IPS-18a (cell line): ENCODE data around the gene ZNF576.
A peak's percentile ranks its signal among the peaks of the same experiment; 100 is the strongest.
"Not testable (repeated sequence)": the region's sequence is repeated elsewhere in the genome, so short reads cannot be mapped to it uniquely, and the experiment has no call there.

Source experiments
- H3K27ac ChIP-seq: one replicate; pipeline ENCODE4 v1.5.1; 2013; ENCODE audit warnings: low read length
- H3K27me3 ChIP-seq: one replicate; pipeline ENCODE4 v1.6.1; 2013; ENCODE audit warnings: mild to moderate bottlenecking, low read length; ENCODE audit not compliant: control insufficient read depth, insufficient read depth
- H3K36me3 ChIP-seq: one replicate; pipeline ENCODE4 v1.6.1; 2013; ENCODE audit warnings: low read depth, low read length; ENCODE audit not compliant: control insufficient read depth
- H3K4me1 ChIP-seq: one replicate; pipeline ENCODE4 v1.6.1; 2013; ENCODE audit warnings: low read depth, low read length; ENCODE audit not compliant: control insufficient read depth
- H3K4me3 ChIP-seq: one replicate; pipeline ENCODE4 v1.5.1; 2013; ENCODE audit warnings: low read length
- H3K9ac ChIP-seq: one replicate; pipeline ENCODE4 v1.6.1; 2013; ENCODE audit warnings: mild to moderate bottlenecking, low read length, moderate library complexity
- H3K9me3 ChIP-seq: one replicate; pipeline ENCODE4 v1.6.1; 2013; ENCODE audit warnings: low read depth, low read length; ENCODE audit not compliant: control insufficient read depth

The ZNF576 gene

DNA sequence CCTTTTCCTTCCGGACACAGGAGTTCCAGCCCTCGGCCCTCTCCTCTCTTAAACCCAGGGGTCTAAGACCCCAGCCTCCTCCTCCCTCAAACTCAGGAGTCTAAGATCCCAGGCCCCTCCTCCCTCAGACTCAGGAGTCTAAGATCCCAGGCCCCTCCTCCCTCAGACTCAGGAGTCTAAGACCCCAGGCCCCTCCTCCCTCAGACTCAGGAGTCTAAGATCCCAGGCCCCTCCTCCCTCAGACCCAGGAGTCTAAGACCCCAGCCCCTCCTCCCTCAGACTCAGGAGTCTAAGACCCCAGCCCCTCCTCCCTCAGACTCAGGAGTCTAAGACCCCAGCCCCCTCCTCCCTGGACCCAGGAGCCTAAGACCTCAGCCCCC is 39.2 kb downstream of the ZNF576 start:
- not testable (repeated sequence) for H3K27ac ChIP-seq, H3K9ac ChIP-seq, H3K9me3 ChIP-seq, H3K36me3 ChIP-seq
- Histone ChIP-seq H3K27me3 (peaks cover 33% of the 10 kb centered on the region), H3K4me3 (peak overlapping the region; percentile 41), H3K4me1 (peaks cover 11% of the 10 kb centered on the region)

DNA sequence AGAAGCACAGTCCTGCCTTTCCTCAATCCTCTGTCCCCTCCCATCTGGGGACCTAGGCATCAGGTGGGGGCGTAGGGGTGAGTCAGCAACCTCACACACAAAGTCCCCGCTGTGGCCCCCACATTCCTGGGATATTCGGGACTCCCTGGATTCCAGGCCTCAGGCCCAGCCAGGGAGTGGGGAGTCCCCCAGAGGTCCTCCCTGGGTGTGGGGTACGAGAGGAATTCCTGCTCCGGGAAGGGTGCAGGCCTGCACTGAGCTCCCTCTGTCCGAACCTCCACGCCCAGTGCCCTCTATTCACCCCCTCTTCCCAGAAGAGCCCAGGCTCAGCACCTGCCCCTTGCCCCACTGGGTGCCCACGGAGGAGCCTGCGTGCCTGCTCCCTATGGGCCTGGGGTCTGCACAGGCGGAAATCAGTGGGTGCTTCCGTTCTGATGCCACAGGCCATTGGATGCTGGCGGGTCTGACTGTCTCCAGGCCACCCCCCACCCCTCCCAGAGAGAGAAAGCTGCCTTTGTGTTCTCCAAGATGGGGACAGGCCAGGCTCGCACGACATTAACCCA is 39.8 kb downstream of the ZNF576 start:
- no peak overlapping the region for H3K27ac ChIP-seq
- no peak overlapping the region for H3K9ac ChIP-seq
- H3K4me1 ChIP-seq, result peaks cover 11% of the 10 kb centered on the region
- H3K27me3 ChIP-seq, result peaks cover 39% of the 10 kb centered on the region
- H3K4me3 ChIP-seq, result no peak overlapping the region
- H3K36me3 ChIP-seq, result no peaks in the 10 kb centered on the region
- H3K9me3 ChIP-seq, result no peaks in the 10 kb centered on the region

DNA sequence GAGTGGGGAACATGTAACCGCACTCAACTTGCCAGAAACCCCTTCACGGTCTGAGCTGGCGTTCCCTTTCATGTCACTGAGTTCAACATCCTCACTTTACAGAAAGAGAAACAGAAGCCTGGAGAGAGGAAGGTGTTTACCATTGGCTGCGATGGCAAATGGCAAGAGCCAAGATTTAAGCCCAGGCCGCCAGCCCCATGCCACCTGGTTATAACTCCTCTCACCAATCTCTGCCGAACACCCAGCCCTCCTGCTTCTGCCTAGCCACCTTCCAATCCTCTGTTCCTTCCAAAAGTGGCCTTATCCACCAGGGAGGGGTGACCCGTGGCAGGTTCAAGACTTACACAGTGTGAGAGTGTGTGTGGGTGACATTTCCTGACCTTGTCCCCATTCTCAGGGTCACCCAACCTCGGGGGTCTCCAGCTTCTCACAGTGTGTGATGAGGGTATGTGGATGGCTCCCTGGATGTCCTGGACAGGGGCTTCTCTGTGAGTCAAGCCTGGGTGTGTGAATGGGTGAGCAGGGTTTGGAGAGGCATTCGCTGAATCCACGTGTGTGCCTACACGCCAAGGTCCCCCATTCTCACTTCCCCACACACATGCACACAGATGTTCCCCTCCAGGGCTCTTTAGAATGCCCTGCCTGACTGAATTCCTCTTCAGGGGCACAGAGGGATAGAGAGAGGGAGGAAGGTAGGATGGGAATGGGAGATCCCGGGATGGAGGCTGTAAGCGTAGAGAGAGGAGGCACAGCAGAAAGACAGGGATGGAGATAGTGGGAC is 42.0 kb downstream of the ZNF576 start:
- H3K9me3 ChIP-seq, result no peaks in the 10 kb centered on the region
- peak overlapping the region; percentile 49 for H3K9ac ChIP-seq
- H3K4me1 ChIP-seq, result peaks cover 11% of the 10 kb centered on the region
- no peak overlapping the region for H3K27ac ChIP-seq
- peaks cover 46% of the 10 kb centered on the region for H3K27me3 ChIP-seq
- peak overlapping the region; percentile 72 for H3K4me3 ChIP-seq
- H3K36me3 ChIP-seq, result no peaks in the 10 kb centered on the region

DNA sequence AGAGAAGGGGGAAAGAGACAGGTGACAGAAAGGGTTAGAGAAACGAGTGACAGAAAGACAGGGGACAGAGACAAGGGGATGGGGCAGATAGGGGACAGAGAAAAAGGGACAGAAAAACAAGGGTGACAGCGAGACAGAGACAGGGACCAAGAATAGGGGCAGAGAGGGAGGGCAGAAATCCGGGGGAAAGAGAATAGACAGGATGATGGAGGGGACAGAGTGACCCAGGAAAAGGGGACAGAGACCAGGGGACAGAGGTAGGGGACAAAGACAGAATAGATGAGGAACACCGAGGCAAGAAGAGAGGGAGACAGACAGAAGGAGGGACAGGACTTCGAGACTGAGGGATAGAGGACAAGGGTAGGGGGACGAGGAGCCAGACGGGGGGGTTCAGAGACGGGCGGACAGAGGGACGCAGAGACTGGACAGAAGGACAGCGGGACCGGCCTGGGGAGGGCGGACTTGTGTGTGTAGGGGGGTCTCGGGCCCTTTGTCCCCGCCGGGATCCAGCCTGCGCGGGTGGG is 42.7 kb downstream of the ZNF576 start:
- Histone ChIP-seq H3K27me3 (peaks cover 46% of the 10 kb centered on the region), H3K36me3 (no peaks in the 10 kb centered on the region), H3K27ac (no peak overlapping the region), H3K9me3 (no peaks in the 10 kb centered on the region), H3K4me1 (peaks cover 10% of the 10 kb centered on the region), H3K9ac (peak overlapping the region; percentile 49), H3K4me3 (peak overlapping the region; percentile 72)

- Histone ChIP-seq H3K36me3 (no peaks in the 10 kb centered on the region), H3K9ac (peak within 1 kb of the TSS; percentile 49), H3K27ac (no peak within 1 kb of the TSS), H3K4me3 (peak within 1 kb of the TSS; percentile 72), H3K9me3 (no peaks in the 10 kb centered on the region), H3K27me3 (peaks cover 46% of the 10 kb centered on the region), H3K4me1 (peaks cover 8% of the 10 kb centered on the region)
Measured at GRCh38 chr19:43639519-43640423, 43.4 kb downstream of the ZNF576 start, which contains the start of gene CADM4. TSS of gene CADM4 (minus strand) at chr19:43639850. CDS start at chr19:43639790, 60 bp downstream.

- peaks cover 46% of the 10 kb centered on the region for H3K27me3 ChIP-seq
- peak overlapping the region; percentile 70 for H3K4me3 ChIP-seq
- no peak overlapping the region for H3K9ac ChIP-seq
- H3K4me1 ChIP-seq, result peaks cover 8% of the 10 kb centered on the region
- no peaks in the 10 kb centered on the region for H3K9me3 ChIP-seq
- H3K36me3 ChIP-seq, result no peaks in the 10 kb centered on the region
- H3K27ac ChIP-seq, result no peak overlapping the region
Measured at GRCh38 chr19:43640424-43640757, 44.0 kb downstream of the ZNF576 start.

DNA sequence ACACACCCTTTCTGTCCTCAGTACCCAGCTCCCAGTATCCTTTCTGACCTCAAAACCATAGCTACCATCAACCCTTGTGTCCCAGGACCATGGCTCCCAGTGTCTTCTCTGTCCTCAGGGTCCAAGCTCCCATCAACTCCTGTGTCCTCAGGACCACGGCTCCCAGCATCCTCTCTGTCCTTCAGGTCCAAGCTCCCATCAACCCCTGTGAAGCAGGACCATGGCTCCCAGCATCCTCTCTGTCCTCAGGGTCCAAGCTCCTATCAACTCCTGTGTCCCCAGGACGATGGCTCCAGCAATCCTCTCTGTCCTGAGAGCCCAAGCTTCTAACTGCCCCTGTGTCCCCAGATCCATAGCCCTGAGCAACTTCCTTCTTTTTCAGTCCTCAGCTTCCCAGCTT is 44.9 kb downstream of the ZNF576 start:
- Histone ChIP-seq H3K4me1 (peaks cover 5% of the 10 kb centered on the region), H3K27me3 (peaks cover 46% of the 10 kb centered on the region), H3K9me3 (no peaks in the 10 kb centered on the region), H3K36me3 (no peaks in the 10 kb centered on the region), H3K9ac (no peak overlapping the region), H3K27ac (no peak overlapping the region), H3K4me3 (no peak overlapping the region)

GRCh38 chr19:43642531-43642930 is 46.1 kb downstream of the ZNF576 start:
- H3K27me3 ChIP-seq, result peaks cover 39% of the 10 kb centered on the region
- H3K9ac ChIP-seq, result no peak overlapping the region
- H3K27ac ChIP-seq, result no peak overlapping the region
- H3K36me3 ChIP-seq, result no peaks in the 10 kb centered on the region
- H3K9me3 ChIP-seq, result no peaks in the 10 kb centered on the region
- no peak overlapping the region for H3K4me3 ChIP-seq
- H3K4me1 ChIP-seq, result peaks cover 4% of the 10 kb centered on the region

- peaks cover 4% of the 10 kb centered on the region for H3K4me1 ChIP-seq
- no peak overlapping the region for H3K4me3 ChIP-seq
Measured at GRCh38 chr19:43643326-43643725, 46.9 kb downstream of the ZNF576 start.

GRCh38 chr19:43644181-43644580 is 47.8 kb downstream of the ZNF576 start:
- peaks cover 22% of the 10 kb centered on the region for H3K27me3 ChIP-seq
- H3K4me3 ChIP-seq, result no peak overlapping the region
- no peaks in the 10 kb centered on the region for H3K9me3 ChIP-seq
- no peak overlapping the region for H3K27ac ChIP-seq
- H3K36me3 ChIP-seq, result peaks cover 7% of the 10 kb centered on the region
- H3K9ac ChIP-seq, result no peak overlapping the region
- H3K4me1 ChIP-seq, result no peaks in the 10 kb centered on the region

More at GRCh38 chr19:43643326-43643725, 46.9 kb downstream of the ZNF576 start:
- Histone ChIP-seq H3K27ac (no peak overlapping the region), H3K9me3 (no peaks in the 10 kb centered on the region), H3K27me3 (peaks cover 31% of the 10 kb centered on the region), H3K9ac (no peak overlapping the region), H3K36me3 (no peaks in the 10 kb centered on the region)

GRCh38 chr19:43648633-43649032 is 52.2 kb downstream of the ZNF576 start:
- Histone ChIP-seq H3K4me1 (no peaks in the 10 kb centered on the region), H3K4me3 (no peak overlapping the region), H3K27ac (no peak overlapping the region), H3K36me3 (peaks cover 10% of the 10 kb centered on the region), H3K9me3 (no peaks in the 10 kb centered on the region), H3K27me3 (no peaks in the 10 kb centered on the region), H3K9ac (no peak overlapping the region)
